ENCODE results near the gene UBE3D.
"Not testable (repeated sequence)": the region's sequence is repeated elsewhere in the genome, so short reads cannot be mapped to it uniquely, and the experiment has no call there.

Gene UBE3D

DNA sequence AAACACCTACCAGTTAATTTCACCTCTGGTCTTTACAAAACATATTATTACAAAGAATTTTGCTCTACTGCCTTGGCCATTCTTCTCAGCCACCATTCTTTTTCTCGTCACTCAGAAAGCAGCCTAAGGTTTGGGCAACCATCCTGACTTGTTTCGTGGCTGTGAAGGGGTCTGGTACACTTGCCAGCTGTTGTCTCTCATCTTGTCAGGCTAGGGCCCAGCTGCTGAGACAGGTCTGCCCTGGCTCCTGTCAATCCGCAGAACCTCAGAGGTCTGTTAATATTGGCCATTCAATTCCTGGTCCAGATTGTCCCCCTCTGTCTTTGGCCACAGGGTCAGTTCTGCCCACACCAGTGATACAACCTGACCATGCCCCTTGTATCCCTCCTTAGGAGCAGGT lies 197.7 kb downstream of the UBE3D start:
- no peak for DNase-seq

DNA sequence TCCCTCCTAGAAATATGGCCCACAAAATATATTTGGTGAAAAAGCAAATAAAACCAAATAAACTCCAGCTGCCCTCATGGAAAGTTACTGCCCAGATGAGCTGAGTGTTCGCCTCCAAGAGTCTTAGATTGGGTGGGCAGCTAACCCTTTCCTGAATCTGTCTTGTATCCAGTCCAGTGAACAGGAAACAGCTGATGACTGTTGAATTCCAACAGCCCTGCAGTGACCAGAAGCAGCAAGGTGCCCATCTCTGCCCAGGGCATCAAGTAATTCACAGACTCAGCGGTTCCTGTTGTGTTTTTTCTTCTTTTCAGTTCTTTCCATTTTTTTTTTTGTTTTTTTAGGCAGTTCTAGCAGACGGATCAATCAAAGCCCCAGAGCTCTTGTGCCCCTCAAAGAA lies 199.2 kb downstream of the UBE3D start:
- no peak for DNase-seq

DNA sequence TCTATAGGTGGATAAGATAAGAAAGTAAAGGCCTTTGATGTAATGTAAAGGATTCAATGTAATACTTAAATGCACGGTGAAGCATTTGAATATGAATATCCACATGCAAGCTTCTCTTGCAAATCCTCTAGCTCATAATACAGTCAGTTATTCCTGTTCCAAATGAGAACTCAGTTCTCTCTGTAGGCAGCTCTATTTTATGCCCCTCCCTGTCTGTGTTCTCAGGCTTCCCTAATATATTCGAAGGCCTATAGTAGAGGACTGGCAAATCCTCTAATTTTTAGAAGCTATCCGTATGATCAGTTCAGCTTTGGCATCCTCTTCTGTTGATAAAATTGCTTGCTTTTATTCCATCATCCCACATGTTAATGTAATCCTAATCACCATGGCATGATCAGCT lies 200.2 kb downstream of the UBE3D start:
- no peak for DNase-seq

DNA sequence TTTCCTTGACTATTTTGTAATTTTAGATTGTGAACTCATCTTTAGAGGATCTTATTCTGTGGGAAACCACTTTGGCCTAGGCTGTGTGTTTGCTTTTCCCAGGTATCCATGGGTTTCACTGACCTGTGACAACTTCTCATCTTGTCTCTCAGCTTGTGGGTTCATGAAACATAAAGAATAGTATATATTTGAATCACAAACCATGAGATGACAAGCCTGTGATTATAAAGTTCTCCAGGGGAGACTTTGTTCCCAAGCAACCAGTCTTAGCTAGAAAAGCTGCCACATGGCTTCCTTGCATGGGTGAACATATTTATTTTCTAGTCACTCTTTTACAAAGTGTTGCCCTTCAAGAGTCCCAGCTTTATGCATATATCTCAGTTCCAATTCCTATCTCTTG lies 201.9 kb downstream of the UBE3D start:
- DNase-seq = no peak

DNA sequence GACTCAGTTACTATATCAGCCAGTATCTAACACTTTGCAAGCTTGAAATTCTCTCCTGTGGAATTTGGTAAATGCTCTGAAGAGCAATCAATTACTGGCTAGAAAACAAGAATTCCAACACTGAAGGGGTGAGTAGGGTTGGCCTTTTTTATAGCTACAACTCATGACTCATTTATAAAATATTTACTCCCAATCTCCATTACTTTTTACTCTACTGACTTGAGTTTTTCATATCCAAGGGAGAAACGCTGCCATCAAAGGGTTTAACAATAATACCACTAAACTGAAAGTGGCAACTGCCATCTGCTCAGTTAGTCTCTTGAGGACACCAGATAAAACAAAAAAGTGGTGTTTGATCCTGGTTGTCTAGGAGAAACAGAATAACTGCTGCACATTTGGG lies 203.1 kb downstream of the UBE3D start:
- no peak for DNase-seq

GRCh38 chr6:82861121-82861520 lies 204.5 kb downstream of the UBE3D start:
- DNase-seq = no peak

DNA sequence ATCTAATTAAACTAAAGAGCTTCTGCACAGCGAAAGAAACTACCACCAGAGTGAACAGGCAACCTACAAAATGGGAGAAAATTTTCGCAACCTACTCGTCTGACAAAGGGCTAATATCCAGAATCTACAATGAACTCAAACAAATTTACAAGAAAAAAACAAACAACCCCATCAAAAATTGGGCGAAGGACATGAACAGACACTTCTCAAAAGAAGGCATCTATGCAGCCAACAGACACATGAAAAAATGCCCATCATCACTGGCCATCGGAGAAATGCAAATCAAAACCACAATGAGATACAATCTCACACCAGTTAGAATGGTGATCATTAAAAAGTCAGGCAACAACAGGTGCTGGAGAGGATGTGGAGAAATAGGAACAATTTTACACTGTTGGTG lies 209.6 kb downstream of the UBE3D start:
- DNase-seq = not testable (repeated sequence)

GRCh38 chr6:82852904-82853303 lies 212.7 kb downstream of the UBE3D start:
- DNase-seq = not testable (repeated sequence)

GRCh38 chr6:82843291-82843885 lies 222.3 kb downstream of the UBE3D start:
- DNase-seq = no peak

DNA sequence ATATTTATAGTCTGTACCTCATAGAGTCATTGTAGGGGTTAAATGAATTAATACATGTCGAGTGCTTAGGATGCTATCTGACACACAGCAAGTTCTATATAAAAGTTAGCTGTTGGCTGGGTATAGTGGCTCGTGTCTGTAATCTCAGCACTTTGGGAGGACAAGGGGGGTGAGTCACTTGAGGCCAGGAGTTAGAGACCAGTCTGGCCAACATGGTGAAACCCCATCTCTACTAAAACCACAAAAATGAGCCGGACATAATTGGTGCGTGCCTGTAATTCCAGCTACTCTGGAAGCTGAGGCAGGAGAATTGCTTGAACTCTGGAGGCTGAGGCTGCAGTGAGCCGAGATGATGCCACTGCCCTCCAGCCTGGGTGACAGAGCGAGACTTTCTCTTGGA lies 222.9 kb downstream of the UBE3D start:
- no peak for DNase-seq

Data from CD4-positive, alpha-beta T cell treated with Interferon gamma for 1 hour (primary cell).